GM12891 (cell line): ENCODE measurements around the gene CERS6.

Source experiments
- POLR2AphosphoS5 ChIP-seq: IDR thresholded peaks from 2 replicates; pipeline ENCODE4 v1.6.1; 2011; ENCODE audit warnings: low read depth, low read length, control low read depth
- TAF1 ChIP-seq: IDR thresholded peaks from 2 replicates; pipeline ENCODE4 v1.6.1; 2011; ENCODE audit warnings: low read depth, low read length, control low read depth

- TF ChIP-seq POLR2AphosphoS5 (no peak), TAF1 (no peak)
These were observed 230.6 kb downstream of the CERS6 start for GRCh38 chr2:168686452-168687191.
